PFSK-1 (cell line): ENCODE data around the gene AKR7A3.

ENCODE experiments used
- FOXP2 ChIP-seq: optimal IDR thresholded peaks from 2 replicates; pipeline ENCODE3; 2011; ENCODE audit warnings: borderline replicate concordance, control low read depth, inconsistent platforms; ENCODE audit not compliant: insufficient read depth; ENCODE audit errors: extremely low read length, extremely low read depth
- POLR2AphosphoS5 ChIP-seq: IDR thresholded peaks from 2 replicates; pipeline ENCODE4 v1.6.1; 2012; ENCODE audit warnings: low read depth, mild to moderate bottlenecking, control low read depth, low read length, moderate library complexity
- SIN3A ChIP-seq: IDR thresholded peaks from 2 replicates; pipeline ENCODE4 v1.6.1; 2012; ENCODE audit warnings: mild to moderate bottlenecking, low read length, moderate library complexity, borderline replicate concordance; ENCODE audit not compliant: insufficient read depth
- TAF1 ChIP-seq: IDR thresholded peaks from 2 replicates; pipeline ENCODE4 v1.6.1; 2012; ENCODE audit warnings: low read length, control low read depth, borderline replicate concordance; ENCODE audit not compliant: insufficient read depth
- TF ChIP-seq, protein P1 (sequence below), 2 experiments: IDR thresholded peaks; 2 replicates each; pipeline versions ENCODE4 v1.6.1 to v1.8.0; 2011 to 2012; ENCODE audit warnings: low read depth in 2 of 2, low read length in 2 of 2, control low read depth in 1 of 2, inconsistent platforms in 1 of 2, mild to moderate bottlenecking in 1 of 2, moderate library complexity in 1 of 2; ENCODE audit not compliant: insufficient read depth in 1 of 2

Gene AKR7A3

DNA sequence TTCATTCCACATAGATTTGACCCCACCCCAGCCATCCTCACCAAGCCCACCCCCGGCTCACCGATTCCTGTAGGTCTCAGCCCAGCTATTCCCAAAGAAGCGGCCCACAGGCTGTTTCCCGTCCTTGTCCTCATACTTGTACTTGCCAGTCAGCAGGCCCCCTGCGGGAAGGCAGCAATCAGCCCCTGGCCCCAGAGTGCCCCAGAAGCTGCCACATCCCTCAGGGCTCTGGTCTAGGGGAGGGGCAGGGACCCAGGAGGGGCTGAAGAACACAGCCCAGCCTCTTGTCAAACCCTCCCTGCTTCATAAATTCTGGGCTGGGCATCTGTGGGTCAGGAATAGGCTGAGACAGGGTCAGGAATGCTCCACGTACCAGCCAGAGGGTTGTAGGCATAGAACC lies 18.4 kb upstream of the AKR7A3 start:
- TF ChIP-seq TAF1, result no peak

DNA sequence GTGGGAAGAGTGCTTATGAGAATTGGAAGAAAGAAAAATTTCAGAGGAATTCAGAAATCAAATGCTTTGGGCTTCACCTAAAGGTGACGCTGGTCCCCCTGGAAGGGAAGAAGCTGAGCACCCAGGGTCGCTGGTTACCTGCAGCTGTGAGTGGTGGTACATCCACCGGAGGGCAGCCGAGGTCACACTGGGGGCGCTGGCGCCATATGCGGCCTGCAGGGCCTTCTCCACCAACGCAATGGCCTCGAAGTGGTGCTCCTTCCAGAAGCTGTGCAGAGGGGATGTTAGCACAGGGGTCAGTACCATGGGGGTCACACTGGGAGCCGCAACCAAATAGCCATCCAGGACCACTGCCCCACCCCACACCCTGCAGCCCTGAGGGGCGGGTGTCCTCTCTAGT lies 17.3 kb upstream of the AKR7A3 start:
- TF ChIP-seq TAF1 (no peak), POLR2AphosphoS5 (no peak), SIN3A (no peak), FOXP2 (no peak)
- TF ChIP-seq, protein P1, sequence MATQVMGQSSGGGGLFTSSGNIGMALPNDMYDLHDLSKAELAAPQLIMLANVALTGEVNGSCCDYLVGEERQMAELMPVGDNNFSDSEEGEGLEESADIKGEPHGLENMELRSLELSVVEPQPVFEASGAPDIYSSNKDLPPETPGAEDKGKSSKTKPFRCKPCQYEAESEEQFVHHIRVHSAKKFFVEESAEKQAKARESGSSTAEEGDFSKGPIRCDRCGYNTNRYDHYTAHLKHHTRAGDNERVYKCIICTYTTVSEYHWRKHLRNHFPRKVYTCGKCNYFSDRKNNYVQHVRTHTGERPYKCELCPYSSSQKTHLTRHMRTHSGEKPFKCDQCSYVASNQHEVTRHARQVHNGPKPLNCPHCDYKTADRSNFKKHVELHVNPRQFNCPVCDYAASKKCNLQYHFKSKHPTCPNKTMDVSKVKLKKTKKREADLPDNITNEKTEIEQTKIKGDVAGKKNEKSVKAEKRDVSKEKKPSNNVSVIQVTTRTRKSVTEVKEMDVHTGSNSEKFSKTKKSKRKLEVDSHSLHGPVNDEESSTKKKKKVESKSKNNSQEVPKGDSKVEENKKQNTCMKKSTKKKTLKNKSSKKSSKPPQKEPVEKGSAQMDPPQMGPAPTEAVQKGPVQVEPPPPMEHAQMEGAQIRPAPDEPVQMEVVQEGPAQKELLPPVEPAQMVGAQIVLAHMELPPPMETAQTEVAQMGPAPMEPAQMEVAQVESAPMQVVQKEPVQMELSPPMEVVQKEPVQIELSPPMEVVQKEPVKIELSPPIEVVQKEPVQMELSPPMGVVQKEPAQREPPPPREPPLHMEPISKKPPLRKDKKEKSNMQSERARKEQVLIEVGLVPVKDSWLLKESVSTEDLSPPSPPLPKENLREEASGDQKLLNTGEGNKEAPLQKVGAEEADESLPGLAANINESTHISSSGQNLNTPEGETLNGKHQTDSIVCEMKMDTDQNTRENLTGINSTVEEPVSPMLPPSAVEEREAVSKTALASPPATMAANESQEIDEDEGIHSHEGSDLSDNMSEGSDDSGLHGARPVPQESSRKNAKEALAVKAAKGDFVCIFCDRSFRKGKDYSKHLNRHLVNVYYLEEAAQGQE (IDR thresholded peaks at IDR 0.05; ENCODE audit: insufficient read depth in 1 of 2, low read depth in 2 of 2, low read length in 2 of 2), result no peak

DNA sequence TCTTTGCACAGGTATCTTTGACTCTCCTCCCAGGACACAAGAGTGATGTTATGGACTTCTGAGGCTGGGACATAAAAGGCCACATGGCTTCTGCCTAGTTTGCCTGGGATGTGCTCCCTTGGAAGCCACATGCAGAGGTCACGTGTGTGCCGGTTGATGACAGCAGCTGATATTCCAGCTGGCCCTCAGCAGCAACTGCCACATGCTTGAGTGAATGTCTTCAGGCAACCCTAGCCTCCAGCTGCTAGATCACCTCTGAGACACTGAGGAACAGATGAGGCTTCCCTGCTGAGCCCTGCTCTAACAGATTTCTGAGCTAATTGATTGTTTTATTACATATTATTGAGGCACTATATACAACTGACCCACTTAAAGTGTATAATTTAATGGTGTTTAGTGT lies 11.6 kb upstream of the AKR7A3 start:
- TF ChIP-seq TAF1 (no peak), POLR2AphosphoS5 (no peak), SIN3A (no peak), FOXP2 (no peak)
- TF ChIP-seq, protein P1 (IDR thresholded peaks at IDR 0.05; ENCODE audit: insufficient read depth in 1 of 2, low read depth in 2 of 2, low read length in 2 of 2), result no peak

DNA sequence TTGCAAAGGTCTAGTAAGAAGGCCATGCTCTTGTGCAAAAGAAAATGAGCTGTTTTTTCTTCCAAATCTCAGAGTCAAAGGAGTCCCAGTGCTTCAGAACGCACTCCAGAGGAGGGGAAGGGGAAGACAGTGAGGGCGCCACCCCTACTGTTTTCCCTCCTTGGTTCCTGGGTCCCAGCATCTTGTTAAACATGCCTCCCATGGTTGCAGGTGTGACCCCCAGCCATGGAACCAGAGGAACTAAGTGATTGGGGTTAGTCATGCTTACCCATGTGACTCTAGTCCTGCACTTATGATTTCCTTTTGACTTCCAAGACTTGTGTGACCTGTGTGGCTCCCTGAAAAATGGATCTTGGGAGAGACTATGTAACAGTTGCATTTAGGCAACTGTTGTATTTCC lies 6.1 kb upstream of the AKR7A3 start:
- TF ChIP-seq, protein P1 (IDR thresholded peaks at IDR 0.05; ENCODE audit: insufficient read depth in 1 of 2, low read depth in 2 of 2, low read length in 2 of 2), result no peak
- no peak for TF ChIP-seq POLR2AphosphoS5
- no peak for TF ChIP-seq TAF1
- no peak for TF ChIP-seq FOXP2
- no peak for TF ChIP-seq SIN3A

DNA sequence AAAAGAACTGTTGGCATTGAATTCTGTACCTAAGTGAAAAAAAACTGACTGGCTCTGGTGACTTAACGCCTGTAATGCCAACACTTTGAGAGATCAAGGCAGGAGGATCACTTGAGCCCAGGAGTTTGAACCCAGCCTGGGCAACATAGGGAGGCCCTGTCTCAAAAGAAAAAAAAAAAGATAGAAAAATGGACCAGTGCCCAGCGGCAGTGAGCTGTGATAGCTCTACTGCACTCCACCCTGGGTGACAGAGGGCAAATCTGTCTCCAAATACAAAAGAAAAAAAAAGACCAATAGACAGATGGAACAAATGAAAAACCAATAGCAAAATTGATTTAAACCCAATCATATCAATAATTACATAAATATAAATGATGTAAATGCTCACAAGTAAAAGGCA lies 674 bp upstream of the AKR7A3 start:
- TF ChIP-seq TAF1 (no peak), FOXP2 (no peak), POLR2AphosphoS5 (no peak), SIN3A (no peak)
- TF ChIP-seq, protein P1 (IDR thresholded peaks at IDR 0.05; ENCODE audit: insufficient read depth in 1 of 2, low read depth in 2 of 2, low read length in 2 of 2), result no peak
